ENCODE data around the gene GNG2.

The GNG2 gene

DNA sequence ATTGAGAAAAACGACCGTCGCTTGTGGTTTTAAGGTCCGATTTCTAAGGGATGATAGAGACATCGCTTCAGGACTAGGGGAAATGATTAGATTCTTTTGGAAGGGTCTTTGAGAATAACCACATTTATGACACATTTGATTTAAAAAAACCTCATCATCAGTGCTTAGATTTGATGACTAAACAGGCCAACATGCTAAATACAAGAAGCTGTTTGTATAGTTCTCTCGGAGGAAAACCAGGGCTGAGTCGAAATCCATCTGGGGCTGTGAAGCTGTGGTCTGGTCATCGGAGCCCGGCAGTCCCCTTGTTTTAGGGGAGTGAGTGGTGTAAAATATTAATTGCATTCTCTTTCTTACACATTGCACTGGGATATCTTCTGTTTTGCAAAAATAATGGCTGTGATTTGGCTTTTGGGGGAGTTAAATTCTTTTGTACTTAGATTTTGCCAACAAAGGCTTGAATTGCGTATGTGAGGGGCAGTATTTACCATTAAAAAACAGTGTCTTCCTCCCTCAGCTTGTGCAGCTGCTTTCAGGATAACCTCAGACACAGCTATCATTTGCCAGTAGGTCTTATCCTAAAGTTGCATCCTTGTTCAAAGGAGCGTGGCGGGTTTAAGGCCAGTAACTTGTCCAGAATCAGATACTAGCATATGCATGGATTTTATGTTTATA lies 550 bp downstream of the GNG2 start:
- Histone ChIP-seq H2AFZ (ENCODE audit: low read length) (peak overlapping the region; percentile 78), H3K27me3 (ENCODE audit: control insufficient read depth in 3 of 3, insufficient read depth in 3 of 3, low read depth in 1 of 3, low read length in 3 of 3) (no peaks in the 10 kb centered on the region), H4K91ac (ENCODE audit: low read depth, low read length, poor library complexity) (no peak overlapping the region), H3K9me3 (replicated peaks in 1 of 2; ENCODE audit: control insufficient read depth in 2 of 2, insufficient read depth in 1 of 2, low read depth in 1 of 2, low read length in 2 of 2) (peaks cover 2 to 5% of the 10 kb centered on the region in 2 donors), H3K9ac (ENCODE audit: low read depth, low read length, poor library complexity) (no peak overlapping the region), H3K4ac (ENCODE audit: low read length) (no peak overlapping the region), H3K79me1 (ENCODE audit: low read depth, low read length) (no peaks in the 10 kb centered on the region), H2BK5ac (ENCODE audit: low read length) (no peak overlapping the region), H3K18ac (ENCODE audit: low read length) (no peak overlapping the region), H2BK15ac (ENCODE audit: low read length) (no peak overlapping the region), H2AK5ac (ENCODE audit: low read depth, low read length) (no peak overlapping the region), H2BK120ac (ENCODE audit: low read depth, low read length) (no peak overlapping the region), H3K14ac (ENCODE audit: low read length) (no peak overlapping the region), H3K4me2 (ENCODE audit: insufficient read depth, low read length, poor library complexity, severe bottlenecking) (peak overlapping the region; percentile 62), H3K4me1 (ENCODE audit: control insufficient read depth in 2 of 2, insufficient read depth in 1 of 2, low read depth in 1 of 2, low read length in 2 of 2) (peaks cover 15 to 36% of the 10 kb centered on the region in 2 donors), H3K27ac (replicated peaks; ENCODE audit: low read length) (peak overlapping the region; percentile 54), H3K23ac (ENCODE audit: low read depth, low read length, poor library complexity) (no peak overlapping the region), H4K8ac (ENCODE audit: low read depth, low read length) (no peak overlapping the region), H2BK12ac (ENCODE audit: low read length) (no peak overlapping the region), H3K36me3 (replicated peaks in 1 of 2; ENCODE audit: control insufficient read depth in 2 of 2, insufficient read depth in 2 of 2, low read length in 2 of 2) (no peaks in the 10 kb centered on the region), H3K4me3 (ENCODE audit: low read length in 2 of 2) (peak overlapping the region; percentile 75 to 80)
- WGBS, 2 donors (ENCODE audit: extremely low coverage in 2 of 2, insufficient read length in 2 of 2, insufficient replicate concordance in 1 of 2): no CpG with 5 or more reads among the region's 12 CpGs
- no peak for DNase-seq (ENCODE audit: low spot score)

DNA sequence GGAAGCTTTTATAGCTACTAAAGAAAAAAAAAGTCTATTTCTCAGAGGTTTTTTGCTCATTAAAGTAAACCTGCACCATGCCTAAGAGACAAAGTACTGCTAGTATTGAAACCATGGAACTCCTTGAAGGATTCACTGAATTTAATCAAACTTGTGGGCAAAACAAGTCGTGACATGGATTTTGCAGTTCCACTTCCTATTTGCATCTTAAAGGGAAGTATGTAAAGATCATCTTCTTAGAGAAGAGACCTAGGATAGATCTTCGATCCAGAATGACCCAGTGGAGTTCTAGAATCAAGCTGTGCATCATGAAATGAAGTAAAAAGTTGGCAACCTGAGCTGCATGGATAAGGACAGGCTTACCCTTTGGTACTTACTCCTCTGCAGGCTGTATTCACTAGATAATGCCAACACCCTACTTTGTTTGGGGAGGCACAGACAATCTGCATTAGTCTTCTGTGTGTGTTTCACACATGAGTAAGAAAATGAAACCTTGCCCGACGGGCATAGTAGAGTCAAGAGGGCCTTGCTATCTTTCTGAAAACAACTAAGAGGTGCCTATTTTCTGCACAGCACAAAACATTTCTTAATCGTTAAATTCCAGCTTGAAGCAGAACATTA lies 1.9 kb downstream of the GNG2 start:
- Histone ChIP-seq H3K23ac (ENCODE audit: low read depth, low read length, poor library complexity) (no peak overlapping the region), H3K27ac (replicated peaks; ENCODE audit: low read length) (no peak overlapping the region), H2BK15ac (ENCODE audit: low read length) (no peak overlapping the region), H3K79me1 (ENCODE audit: low read depth, low read length) (no peaks in the 10 kb centered on the region), H4K91ac (ENCODE audit: low read depth, low read length, poor library complexity) (no peak overlapping the region), H2AK5ac (ENCODE audit: low read depth, low read length) (no peak overlapping the region), H4K8ac (ENCODE audit: low read depth, low read length) (no peak overlapping the region), H3K14ac (ENCODE audit: low read length) (no peak overlapping the region), H2AFZ (ENCODE audit: low read length) (no peak overlapping the region), H2BK120ac (ENCODE audit: low read depth, low read length) (no peak overlapping the region), H3K4me3 (ENCODE audit: low read length in 2 of 2) (peak overlapping the region in 1 of 2 donors; percentile 80), H3K27me3 (ENCODE audit: control insufficient read depth in 3 of 3, insufficient read depth in 3 of 3, low read depth in 1 of 3, low read length in 3 of 3) (no peaks in the 10 kb centered on the region), H3K18ac (ENCODE audit: low read length) (no peak overlapping the region), H3K9me3 (replicated peaks in 1 of 2; ENCODE audit: control insufficient read depth in 2 of 2, insufficient read depth in 1 of 2, low read depth in 1 of 2, low read length in 2 of 2) (no peaks in the 10 kb centered on the region), H3K4me2 (ENCODE audit: insufficient read depth, low read length, poor library complexity, severe bottlenecking) (no peak overlapping the region), H3K4ac (ENCODE audit: low read length) (no peak overlapping the region), H2BK5ac (ENCODE audit: low read length) (no peak overlapping the region), H3K4me1 (ENCODE audit: control insufficient read depth in 2 of 2, insufficient read depth in 1 of 2, low read depth in 1 of 2, low read length in 2 of 2) (peaks cover 16 to 44% of the 10 kb centered on the region in 2 donors), H3K36me3 (replicated peaks in 1 of 2; ENCODE audit: control insufficient read depth in 2 of 2, insufficient read depth in 2 of 2, low read length in 2 of 2) (no peaks in the 10 kb centered on the region), H3K9ac (ENCODE audit: low read depth, low read length, poor library complexity) (no peak overlapping the region), H2BK12ac (ENCODE audit: low read length) (no peak overlapping the region)
- no CpG with 5 or more reads among the region's 5 CpGs for WGBS, 2 donors (ENCODE audit: extremely low coverage in 2 of 2, insufficient read length in 2 of 2, insufficient replicate concordance in 1 of 2)
- no peak for DNase-seq (ENCODE audit: low spot score)

DNA sequence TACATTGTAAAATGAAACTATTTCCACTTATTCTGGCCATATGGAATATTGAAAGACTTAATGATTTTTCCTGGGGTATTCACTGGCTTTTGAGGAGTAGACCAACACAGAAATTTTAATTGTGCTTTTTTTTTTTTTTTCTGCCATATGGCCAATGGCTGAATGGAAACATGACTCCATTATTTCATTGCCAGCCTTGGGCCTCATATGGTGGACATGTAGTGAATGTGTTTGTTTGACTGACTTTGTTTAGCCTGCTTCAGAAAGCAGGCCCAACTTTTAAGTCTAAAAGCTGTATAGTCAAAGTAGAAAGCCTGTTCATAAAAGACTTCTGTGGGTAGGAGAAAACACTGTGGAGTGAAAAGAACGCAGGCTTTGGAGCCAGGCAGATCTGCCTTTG lies 2.4 kb downstream of the GNG2 start:
- H2BK15ac ChIP-seq (ENCODE audit: low read length): no peak overlapping the region
- no peaks in the 10 kb centered on the region for H3K79me1 ChIP-seq (ENCODE audit: low read depth, low read length)
- no peak overlapping the region for H2BK12ac ChIP-seq (ENCODE audit: low read length)
- no peak overlapping the region for H3K27ac ChIP-seq (replicated peaks; ENCODE audit: low read length)
- H2BK5ac ChIP-seq (ENCODE audit: low read length): no peak overlapping the region
- H2AK5ac ChIP-seq (ENCODE audit: low read depth, low read length): no peak overlapping the region
- H3K4me1 ChIP-seq (ENCODE audit: control insufficient read depth in 2 of 2, insufficient read depth in 1 of 2, low read depth in 1 of 2, low read length in 2 of 2): peaks cover 16 to 44% of the 10 kb centered on the region in 2 donors
- H3K36me3 ChIP-seq (replicated peaks in 1 of 2; ENCODE audit: control insufficient read depth in 2 of 2, insufficient read depth in 2 of 2, low read length in 2 of 2): no peaks in the 10 kb centered on the region
- H3K27me3 ChIP-seq (ENCODE audit: control insufficient read depth in 3 of 3, insufficient read depth in 3 of 3, low read depth in 1 of 3, low read length in 3 of 3): no peaks in the 10 kb centered on the region
- H2AFZ ChIP-seq (ENCODE audit: low read length): no peak overlapping the region
- no peak overlapping the region for H3K4ac ChIP-seq (ENCODE audit: low read length)
- H3K9ac ChIP-seq (ENCODE audit: low read depth, low read length, poor library complexity): no peak overlapping the region
- no peak overlapping the region for H3K18ac ChIP-seq (ENCODE audit: low read length)
- peak overlapping the region in 1 of 2 donors; percentile 80 for H3K4me3 ChIP-seq (ENCODE audit: low read length in 2 of 2)
- H3K14ac ChIP-seq (ENCODE audit: low read length): no peak overlapping the region
- no peak overlapping the region for H2BK120ac ChIP-seq (ENCODE audit: low read depth, low read length)
- no peak overlapping the region for H4K91ac ChIP-seq (ENCODE audit: low read depth, low read length, poor library complexity)
- H3K23ac ChIP-seq (ENCODE audit: low read depth, low read length, poor library complexity): no peak overlapping the region
- no peak overlapping the region for H4K8ac ChIP-seq (ENCODE audit: low read depth, low read length)
- no peaks in the 10 kb centered on the region for H3K9me3 ChIP-seq (replicated peaks in 1 of 2; ENCODE audit: control insufficient read depth in 2 of 2, insufficient read depth in 1 of 2, low read depth in 1 of 2, low read length in 2 of 2)
- no CpG with 5 or more reads among the region's 1 CpG for WGBS, 2 donors (ENCODE audit: extremely low coverage in 2 of 2, insufficient read length in 2 of 2, insufficient replicate concordance in 1 of 2)
- DNase-seq (ENCODE audit: low spot score): no peak
- no peak overlapping the region for H3K4me2 ChIP-seq (ENCODE audit: insufficient read depth, low read length, poor library complexity, severe bottlenecking)

DNA sequence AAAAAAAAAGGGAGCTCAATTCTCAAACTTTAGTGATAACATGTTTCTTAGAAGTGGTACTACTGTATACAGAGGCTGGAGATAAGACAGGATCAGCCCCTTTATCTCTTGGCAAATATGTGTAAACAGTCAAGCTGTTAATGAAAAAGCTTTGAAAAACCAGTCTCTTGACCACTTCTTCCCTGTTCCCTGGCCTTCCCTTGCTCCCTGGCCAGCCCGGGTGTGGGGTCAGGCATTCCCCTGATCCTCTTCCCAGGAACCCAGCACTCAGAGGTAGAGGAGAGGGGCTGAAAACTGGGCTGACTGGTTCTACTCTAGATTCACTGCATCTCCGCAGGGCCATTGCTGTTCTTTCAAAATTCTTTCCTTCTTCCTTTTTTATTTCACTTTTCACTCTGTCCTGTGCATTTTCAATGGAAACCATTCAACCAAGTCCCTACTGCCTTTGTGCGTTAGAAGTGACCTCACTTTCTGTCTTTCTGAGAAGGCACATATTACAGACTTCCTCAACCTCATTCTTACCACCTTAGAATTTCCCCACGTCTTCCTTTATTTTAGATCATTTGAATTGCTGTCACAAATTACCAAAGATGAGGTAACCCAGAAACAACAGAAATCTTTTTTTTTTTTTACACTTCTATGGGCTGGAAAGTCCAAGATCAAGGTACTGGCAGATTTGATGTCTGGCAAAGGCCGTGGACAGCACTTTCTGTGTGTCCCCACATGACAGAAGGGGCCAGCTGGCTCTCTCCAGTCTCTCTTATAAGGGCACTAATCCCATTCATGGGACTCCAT lies 5.7 kb downstream of the GNG2 start:
- H2BK12ac ChIP-seq (ENCODE audit: low read length): no peak overlapping the region
- no peak overlapping the region for H2AFZ ChIP-seq (ENCODE audit: low read length)
- H3K23ac ChIP-seq (ENCODE audit: low read depth, low read length, poor library complexity): no peak overlapping the region
- no peak overlapping the region for H3K14ac ChIP-seq (ENCODE audit: low read length)
- H3K4me3 ChIP-seq (ENCODE audit: low read length in 2 of 2): no peak overlapping the region
- no peak overlapping the region for H2BK15ac ChIP-seq (ENCODE audit: low read length)
- no peak overlapping the region for H3K27ac ChIP-seq (replicated peaks; ENCODE audit: low read length)
- H3K18ac ChIP-seq (ENCODE audit: low read length): no peak overlapping the region
- H4K8ac ChIP-seq (ENCODE audit: low read depth, low read length): no peak overlapping the region
- peaks cover 13 to 39% of the 10 kb centered on the region in 2 donors for H3K4me1 ChIP-seq (ENCODE audit: control insufficient read depth in 2 of 2, insufficient read depth in 1 of 2, low read depth in 1 of 2, low read length in 2 of 2)
- no peaks in the 10 kb centered on the region for H3K27me3 ChIP-seq (ENCODE audit: control insufficient read depth in 3 of 3, insufficient read depth in 3 of 3, low read depth in 1 of 3, low read length in 3 of 3)
- H4K91ac ChIP-seq (ENCODE audit: low read depth, low read length, poor library complexity): no peak overlapping the region
- H3K9ac ChIP-seq (ENCODE audit: low read depth, low read length, poor library complexity): no peak overlapping the region
- no peaks in the 10 kb centered on the region for H3K36me3 ChIP-seq (replicated peaks in 1 of 2; ENCODE audit: control insufficient read depth in 2 of 2, insufficient read depth in 2 of 2, low read length in 2 of 2)
- H2BK120ac ChIP-seq (ENCODE audit: low read depth, low read length): no peak overlapping the region
- no peak overlapping the region for H2BK5ac ChIP-seq (ENCODE audit: low read length)
- no peak for DNase-seq (ENCODE audit: low spot score)
- H3K79me1 ChIP-seq (ENCODE audit: low read depth, low read length): no peaks in the 10 kb centered on the region
- no CpG with 5 or more reads among the region's 5 CpGs for WGBS, 2 donors (ENCODE audit: extremely low coverage in 2 of 2, insufficient read length in 2 of 2, insufficient replicate concordance in 1 of 2)
- no peak overlapping the region for H3K4ac ChIP-seq (ENCODE audit: low read length)
- H3K9me3 ChIP-seq (replicated peaks in 1 of 2; ENCODE audit: control insufficient read depth in 2 of 2, insufficient read depth in 1 of 2, low read depth in 1 of 2, low read length in 2 of 2): no peaks in the 10 kb centered on the region
- H3K4me2 ChIP-seq (ENCODE audit: insufficient read depth, low read length, poor library complexity, severe bottlenecking): no peak overlapping the region
- H2AK5ac ChIP-seq (ENCODE audit: low read depth, low read length): no peak overlapping the region
